Vagina (tissue), 2 donors: ENCODE data around the gene NOVA2. TPM values are rescaled to one million over a fixed set of nuclear protein-coding genes. Genes with fewer than 3 reads are reported as not detected.

Experiments
- DNase-seq, 2 donors: peaks; one replicate each; pipeline ENCODE4 v3.0.0-alpha.2; 2017; ENCODE audit errors: extremely low spot score in 2 of 2
- H3K27ac ChIP-seq: fragments of 200-600 bp; sonication (generic); one replicate; pipeline ENCODE4 v1.5.1; 2019
- H3K27me3 ChIP-seq: fragments of 200-600 bp; sonication (generic); one replicate; pipeline ENCODE4 v1.5.1; 2019
- H3K36me3 ChIP-seq, 2 donors: fragments of 200-600 bp; sonication (generic); one replicate each; pipeline ENCODE4 v1.5.1; 2017 to 2019
- H3K4me1 ChIP-seq: fragments of 200-600 bp; sonication (generic); one replicate; pipeline ENCODE4 v1.5.1; 2019
- H3K4me3 ChIP-seq, 2 donors: fragments of 200-600 bp; sonication (generic); 1 replicate in 1 of 2; 2 replicates in 1 of 2; pipeline ENCODE4 v1.5.1; 2016 to 2019
- H3K9me3 ChIP-seq: fragments of 200-600 bp; sonication (generic); one replicate; pipeline ENCODE4 v1.5.1; 2019
- CTCF ChIP-seq, 3 experiments: fragments of 450-650 bp in 2 of 3; fragments of 200-600 bp in 1 of 3; sonication (generic) in 1 of 3; IDR thresholded peaks; one replicate each; pipeline ENCODE4 v1.5.1; 2017 to 2019; ENCODE audit warnings: antibody characterized with exemption in 3 of 3, mild to moderate bottlenecking in 2 of 3, moderate library complexity in 2 of 3
- POLR2A ChIP-seq, 2 donors: fragments of 450-650 bp; IDR thresholded peaks; one replicate each; pipeline ENCODE4 v1.6.1; 2017; ENCODE audit warnings: antibody characterized with exemption in 2 of 2, mild to moderate bottlenecking in 2 of 2, moderate library complexity in 2 of 2
- POLR2AphosphoS5 ChIP-seq, 2 donors: sonication (generic); formaldehyde crosslinking; IDR thresholded peaks; one replicate each; pipeline ENCODE4 v1.9.0; 2017; ENCODE audit warnings: antibody characterized with exemption in 2 of 2, mild to moderate bottlenecking in 2 of 2, low read depth in 1 of 2; ENCODE audit not compliant: insufficient read depth in 1 of 2
- intact Hi-C: fragments of 100-400 bp; cut with DNase I; formaldehyde crosslinking; loops from one replicate; pipeline ENCODE4 v1.15.1; 2023
- total RNA-seq: library from RNA; depleted of rRNA; stranded (reverse); fragments of >200 nt; gene quantifications from one replicate; pipeline ENCODE4 v1.2.3, GENCODE V29; 2016

NOVA2 gene
- total RNA-seq, 1 donor from 2014 or later = 1.5 TPM

GRCh38 chr19:45922281-45922680, 51.4 kb downstream of the NOVA2 start:
- no peak for DNase-seq
- no peak for TF ChIP-seq POLR2AphosphoS5 (IDR thresholded peaks at IDR 0.05; ENCODE audit: insufficient read depth in 1 of 2, low read depth in 1 of 2)
- no peak for TF ChIP-seq POLR2A (IDR thresholded peaks at IDR 0.05)
- no peak for TF ChIP-seq CTCF (IDR thresholded peaks at IDR 0.05)
- H3K9me3 ChIP-seq = no peaks in the 10 kb centered on the region
- no peaks in the 10 kb centered on the region for H3K27me3 ChIP-seq
- no peak overlapping the region for H3K4me3 ChIP-seq
- H3K4me1 ChIP-seq = no peaks in the 10 kb centered on the region
- no peaks in the 10 kb centered on the region for H3K36me3 ChIP-seq
- H3K27ac ChIP-seq = no peak overlapping the region
- intact Hi-C loops = no loop called here

- Histone ChIP-seq H3K27me3 (no peaks in the 10 kb centered on the region), H3K4me3 (no peak overlapping the region), H3K9me3 (no peaks in the 10 kb centered on the region), H3K36me3 (no peaks in the 10 kb centered on the region), H3K27ac (no peak overlapping the region), H3K4me1 (no peaks in the 10 kb centered on the region)
- TF ChIP-seq POLR2AphosphoS5 (IDR thresholded peaks at IDR 0.05; ENCODE audit: insufficient read depth in 1 of 2, low read depth in 1 of 2) (no peak), POLR2A (IDR thresholded peaks at IDR 0.05) (no peak), CTCF (IDR thresholded peaks at IDR 0.05) (no peak)
- no peak for DNase-seq
- intact Hi-C loops = no loop called here
Observed at GRCh38 chr19:45920458-45920857, 53.2 kb downstream of the NOVA2 start.

- no peaks in the 10 kb centered on the region for H3K36me3 ChIP-seq
- no peak overlapping the region for H3K4me3 ChIP-seq
- no peak for DNase-seq
- no peaks in the 10 kb centered on the region for H3K9me3 ChIP-seq
- TF ChIP-seq POLR2A (IDR thresholded peaks at IDR 0.05) (no peak), CTCF (IDR thresholded peaks at IDR 0.05) (no peak), POLR2AphosphoS5 (IDR thresholded peaks at IDR 0.05; ENCODE audit: insufficient read depth in 1 of 2, low read depth in 1 of 2) (no peak)
- intact Hi-C loops = loop anchor here (10.0 kb wide), 1 partner anchor 85 kb away; no protein-coding TSS in a partner anchor
- H3K27me3 ChIP-seq = no peaks in the 10 kb centered on the region
- H3K4me1 ChIP-seq = no peaks in the 10 kb centered on the region
- no peak overlapping the region for H3K27ac ChIP-seq
Observed at GRCh38 chr19:45919678-45920077, 54.0 kb downstream of the NOVA2 start.

- intact Hi-C loops = loop anchor here (10.0 kb wide), 1 partner anchor 86 kb away; no protein-coding TSS in a partner anchor
- DNase-seq = no peak
- Histone ChIP-seq H3K27ac (no peak overlapping the region), H3K9me3 (no peaks in the 10 kb centered on the region), H3K36me3 (no peaks in the 10 kb centered on the region), H3K27me3 (no peaks in the 10 kb centered on the region), H3K4me1 (no peaks in the 10 kb centered on the region), H3K4me3 (no peak overlapping the region)
- no peak for TF ChIP-seq CTCF (IDR thresholded peaks at IDR 0.05)
- TF ChIP-seq POLR2A (IDR thresholded peaks at IDR 0.05) = no peak
- TF ChIP-seq POLR2AphosphoS5 (IDR thresholded peaks at IDR 0.05; ENCODE audit: insufficient read depth in 1 of 2, low read depth in 1 of 2) = no peak
Observed at GRCh38 chr19:45918721-45919120, 54.9 kb downstream of the NOVA2 start.

GRCh38 chr19:45917421-45918091, 56.1 kb downstream of the NOVA2 start:
- Histone ChIP-seq H3K4me3 (no peak overlapping the region), H3K36me3 (no peaks in the 10 kb centered on the region), H3K4me1 (no peaks in the 10 kb centered on the region), H3K9me3 (no peaks in the 10 kb centered on the region), H3K27me3 (no peaks in the 10 kb centered on the region), H3K27ac (no peak overlapping the region)
- TF ChIP-seq POLR2A (IDR thresholded peaks at IDR 0.05) (no peak), POLR2AphosphoS5 (IDR thresholded peaks at IDR 0.05; ENCODE audit: insufficient read depth in 1 of 2, low read depth in 1 of 2) (no peak), CTCF (IDR thresholded peaks at IDR 0.05) (no peak)
- no peak for DNase-seq
- intact Hi-C loops = loop anchor here (10.0 kb wide), 1 partner anchor 87 kb away; no protein-coding TSS in a partner anchor
